ENCODE data around the gene GUK1.
"Not testable (repeated sequence)": the region's sequence is repeated elsewhere in the genome, so short reads cannot be mapped to it uniquely, and the experiment has no call there.

GUK1 gene

GRCh38 chr1:228177183-228177475 lies 37.0 kb downstream of the GUK1 start:
- no peak for DNase-seq (ENCODE audit: low spot score)

DNA sequence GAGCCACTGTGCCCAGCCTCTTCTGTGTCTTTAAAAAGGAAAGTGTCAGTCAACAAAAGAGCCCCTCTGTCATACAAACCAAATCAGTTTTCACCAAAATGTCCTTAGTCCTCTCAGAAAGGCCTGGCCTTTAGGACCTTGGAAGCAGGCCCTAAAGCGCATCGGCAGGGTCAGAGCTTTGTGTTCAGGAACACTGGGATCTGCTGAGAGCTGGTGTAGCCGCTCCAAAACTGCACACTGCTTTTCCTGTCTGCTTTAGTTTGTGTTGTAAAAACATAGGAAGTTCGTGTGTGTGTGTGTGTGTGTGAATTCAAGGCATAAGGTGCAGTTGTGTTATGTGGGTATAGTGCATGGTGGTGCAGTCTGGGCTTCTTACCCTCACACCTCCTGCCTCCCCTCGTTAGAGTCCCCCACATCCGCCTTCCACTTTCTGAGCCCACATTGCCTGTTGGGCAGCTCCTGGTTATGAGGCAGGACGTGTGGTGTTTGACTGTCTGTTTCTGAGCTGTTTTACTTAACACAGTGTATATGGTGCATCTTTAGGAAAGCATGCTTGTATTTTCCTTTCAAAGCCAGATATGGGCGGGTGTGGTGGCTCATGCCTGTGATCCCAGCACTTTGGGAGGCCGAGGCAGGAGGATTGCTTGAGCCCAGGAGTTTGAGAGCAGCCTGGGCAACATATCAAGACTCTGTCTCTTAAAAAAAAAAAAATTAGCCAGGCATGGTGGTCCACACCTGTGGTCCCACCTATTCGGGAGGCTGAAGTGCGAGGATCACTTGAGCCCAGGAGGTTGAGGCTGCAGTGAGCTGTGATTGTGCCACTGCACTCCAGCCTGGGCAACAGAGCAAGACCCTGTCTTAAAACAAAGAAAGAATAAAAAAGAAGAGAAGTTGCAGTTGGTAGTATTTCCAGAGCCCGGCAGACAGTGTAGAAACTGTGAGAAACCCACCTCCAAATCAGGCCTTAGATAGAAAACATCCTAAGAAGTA lies 37.9 kb downstream of the GUK1 start:
- DNase-seq (ENCODE audit: low spot score) = no peak

DNA sequence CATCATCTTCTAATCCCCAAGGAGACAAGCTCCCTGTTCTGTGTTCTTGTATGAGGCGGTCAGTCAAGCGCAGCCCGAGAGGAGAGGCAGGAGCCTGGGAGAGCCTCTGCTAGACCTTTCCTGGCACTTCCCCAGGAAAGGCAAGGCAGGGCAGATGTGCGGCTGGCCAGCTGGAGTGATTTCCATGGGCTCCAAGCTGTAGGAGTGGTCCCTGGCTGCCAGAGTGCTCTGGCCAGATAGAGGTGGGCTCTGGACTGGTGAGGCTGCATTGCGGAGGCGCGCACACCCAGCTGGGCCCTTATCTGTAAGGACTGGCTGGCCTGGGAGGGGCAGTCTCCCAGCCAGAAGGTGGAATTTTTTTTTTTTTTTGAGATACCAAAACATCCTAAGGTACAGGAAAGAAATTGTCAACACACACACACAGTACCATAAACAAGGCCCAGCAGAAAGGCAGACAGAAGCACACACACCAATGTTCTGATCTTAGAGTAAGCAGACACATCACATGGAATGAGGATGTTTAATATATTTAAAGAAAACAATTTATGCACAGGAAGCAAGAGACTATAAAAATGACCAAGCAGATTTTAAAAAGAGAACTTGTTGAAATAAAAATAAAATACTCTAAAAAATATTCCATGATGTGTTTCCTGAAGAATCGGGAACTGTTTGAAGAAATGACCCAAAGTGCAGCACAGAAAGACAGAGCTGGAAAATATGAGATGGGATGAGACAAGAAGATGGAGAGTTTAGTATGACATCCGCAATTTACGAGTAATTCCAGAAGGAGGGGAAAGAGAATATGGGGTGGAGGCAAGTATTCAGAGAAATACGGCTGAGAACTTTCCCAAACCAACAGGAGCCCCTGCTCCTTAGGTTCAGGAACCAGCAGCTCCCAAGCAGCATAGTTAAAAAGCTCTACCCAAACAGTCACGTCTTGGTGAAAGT lies 38.9 kb downstream of the GUK1 start:
- no peak for DNase-seq (ENCODE audit: low spot score)

DNA sequence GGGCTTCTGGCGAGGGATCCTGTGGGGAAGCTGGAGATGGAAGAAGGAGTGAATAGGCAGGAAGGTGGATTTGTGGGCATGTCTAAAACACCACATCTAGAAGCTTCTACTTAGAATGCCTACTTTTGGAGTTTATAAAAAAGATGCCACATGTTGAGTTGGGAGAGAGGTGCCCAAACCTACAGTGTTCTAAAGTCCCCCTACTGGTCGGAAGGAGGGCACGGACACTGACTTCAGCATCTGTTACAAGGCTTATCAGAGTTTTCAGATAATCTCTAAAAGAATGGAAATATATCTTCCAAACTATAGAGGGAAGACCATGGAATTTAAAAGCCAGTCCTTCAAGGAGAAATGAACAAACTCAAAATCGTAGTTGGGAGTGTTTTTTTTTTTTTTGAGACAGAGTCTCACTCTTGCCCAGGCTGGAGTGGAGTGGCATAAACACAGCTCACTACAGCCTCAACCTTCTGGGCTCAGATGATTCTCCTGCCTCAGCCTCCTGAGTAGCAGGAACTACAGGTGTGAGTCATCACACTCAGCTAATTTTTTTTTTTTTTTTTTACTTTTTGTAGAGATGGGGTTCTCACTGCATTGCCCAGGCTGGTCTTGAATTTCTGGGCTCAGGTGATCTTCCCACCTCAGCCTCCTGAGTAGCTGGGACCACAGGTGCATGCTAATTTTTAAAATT lies 40.3 kb downstream of the GUK1 start:
- no peak for DNase-seq (ENCODE audit: low spot score)

GRCh38 chr1:228180959-228181644 lies 41.0 kb downstream of the GUK1 start:
- DNase-seq (ENCODE audit: low spot score) = no peak

DNA sequence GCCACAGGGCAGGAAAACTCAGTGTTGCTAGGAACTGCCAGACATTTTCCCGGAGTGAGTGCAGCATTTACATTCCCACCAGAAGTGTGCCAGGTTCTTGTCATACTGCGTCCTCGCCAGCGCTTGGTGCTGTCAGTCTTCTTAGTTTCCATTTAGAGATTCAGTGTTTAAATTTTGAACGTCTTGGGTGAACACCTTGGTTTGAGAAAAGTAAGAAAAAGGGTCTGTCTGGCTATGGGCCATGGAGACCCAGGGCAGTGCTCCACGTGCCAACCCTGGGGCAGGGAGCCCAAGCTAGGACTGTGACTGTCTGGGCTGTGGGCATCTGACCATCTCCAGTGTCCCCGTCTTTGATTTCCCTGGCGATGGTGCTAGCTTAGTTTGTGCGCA lies 41.6 kb downstream of the GUK1 start:
- DNase-seq (ENCODE audit: low spot score) = no peak

GRCh38 chr1:228182296-228183030 lies 42.4 kb downstream of the GUK1 start:
- DNase-seq (ENCODE audit: low spot score) = no peak

- DNase-seq (ENCODE audit: low spot score) = no peak
Measured at GRCh38 chr1:228184152-228184551, 44.1 kb downstream of the GUK1 start.

DNA sequence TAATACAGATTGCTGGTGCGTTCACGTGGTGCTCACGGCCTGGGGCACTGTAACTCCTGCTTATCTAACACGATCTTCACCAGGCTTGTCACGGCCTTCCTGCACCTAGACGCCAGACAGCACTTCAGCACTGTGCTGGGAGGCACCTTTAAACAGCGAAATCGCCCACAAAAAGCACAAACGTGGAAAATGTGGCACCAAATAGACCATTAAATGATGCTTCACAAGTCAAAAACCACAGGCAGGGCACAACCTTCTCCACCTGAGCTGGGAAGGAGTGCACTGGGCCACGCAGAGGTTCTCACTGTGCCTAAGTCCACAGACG lies 45.5 kb downstream of the GUK1 start:
- no peak for DNase-seq (ENCODE audit: low spot score)

DNA sequence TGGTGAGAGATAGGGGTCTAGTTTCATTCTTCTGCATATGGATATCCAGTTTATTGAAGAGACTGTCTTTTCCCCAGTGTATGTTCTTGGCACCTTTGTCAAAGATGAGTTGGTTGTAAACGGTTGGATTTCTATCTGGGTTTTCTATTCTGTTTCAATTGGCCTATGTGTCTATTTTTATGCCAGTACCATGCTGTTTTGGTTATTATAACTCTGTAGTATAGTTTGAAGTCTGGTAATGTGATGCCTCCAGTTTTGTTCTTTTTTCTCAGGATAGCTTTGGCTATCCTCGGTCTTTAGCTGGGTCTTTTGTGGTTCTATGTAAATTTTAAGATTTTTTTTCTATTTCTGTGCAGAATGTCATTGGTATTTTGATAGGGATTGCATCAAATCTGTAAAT lies 48.2 kb downstream of the GUK1 start:
- not testable (repeated sequence) for DNase-seq (ENCODE audit: low spot score)

- no peak for DNase-seq (ENCODE audit: low spot score)
Measured at GRCh38 chr1:228190182-228190581, 50.1 kb downstream of the GUK1 start.

DNA sequence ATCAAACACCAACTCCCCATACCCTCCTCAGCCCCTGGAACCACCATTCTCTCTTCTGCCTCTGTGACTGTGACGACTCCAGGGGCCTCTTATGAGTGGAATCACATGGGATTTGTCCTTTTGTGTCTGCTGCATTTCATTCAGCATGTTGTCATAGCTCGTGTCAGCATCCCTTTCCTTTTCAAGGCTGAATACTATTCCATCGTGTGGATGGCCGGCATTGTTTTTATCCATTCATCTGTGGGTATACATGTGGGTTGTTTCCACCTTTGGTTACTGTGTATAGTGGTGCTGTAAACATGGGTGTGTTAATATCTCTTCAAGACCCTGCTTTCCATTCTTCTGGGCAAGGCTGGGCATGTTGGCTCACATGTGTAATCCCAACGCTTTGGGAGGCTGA lies 50.7 kb downstream of the GUK1 start:
- no peak for DNase-seq (ENCODE audit: low spot score)

- no peak for DNase-seq (ENCODE audit: low spot score)
Measured at GRCh38 chr1:228194436-228194835, 54.4 kb downstream of the GUK1 start.

DNA sequence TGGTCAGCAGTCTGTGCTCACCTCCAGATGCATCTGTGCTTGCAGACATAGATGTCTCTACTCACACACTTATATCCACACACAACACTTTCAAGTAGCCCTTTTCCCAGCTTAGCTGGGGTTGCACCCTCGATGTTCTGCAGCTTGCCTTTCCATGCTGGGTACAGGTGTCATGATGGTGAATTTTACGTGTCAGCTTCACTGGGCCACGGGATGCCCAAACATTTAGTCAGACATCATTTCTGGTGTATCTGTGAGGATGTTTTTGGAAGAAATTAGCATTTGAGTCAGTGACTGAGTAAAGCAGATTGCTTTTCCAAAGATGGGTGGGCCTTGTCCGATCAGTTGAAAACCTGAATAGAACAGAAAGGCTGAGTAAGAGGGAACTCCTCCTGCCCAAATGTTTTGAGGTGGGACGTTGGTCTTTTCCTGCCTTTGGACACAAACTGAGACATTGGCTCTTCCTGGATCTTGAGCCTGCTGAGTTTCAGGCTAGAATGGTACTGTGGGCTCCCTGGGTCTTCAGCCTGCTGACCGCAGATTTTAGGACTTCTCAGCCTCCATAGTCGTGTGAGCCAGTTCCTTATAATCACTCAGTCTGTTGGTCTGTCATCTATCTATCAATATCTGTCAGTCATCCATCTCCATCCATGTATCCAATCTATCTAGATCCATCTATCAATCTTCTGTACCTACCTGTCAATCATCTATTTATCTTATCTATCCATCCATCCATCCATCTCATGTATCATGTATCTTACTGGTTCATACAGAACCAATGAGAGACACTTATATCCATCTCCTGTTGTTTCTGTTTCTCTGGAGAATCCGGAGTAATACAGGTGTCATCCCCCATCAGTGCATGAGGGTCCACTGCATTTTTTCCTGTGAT lies 55.1 kb downstream of the GUK1 start:
- no peak for DNase-seq (ENCODE audit: low spot score)

DNA sequence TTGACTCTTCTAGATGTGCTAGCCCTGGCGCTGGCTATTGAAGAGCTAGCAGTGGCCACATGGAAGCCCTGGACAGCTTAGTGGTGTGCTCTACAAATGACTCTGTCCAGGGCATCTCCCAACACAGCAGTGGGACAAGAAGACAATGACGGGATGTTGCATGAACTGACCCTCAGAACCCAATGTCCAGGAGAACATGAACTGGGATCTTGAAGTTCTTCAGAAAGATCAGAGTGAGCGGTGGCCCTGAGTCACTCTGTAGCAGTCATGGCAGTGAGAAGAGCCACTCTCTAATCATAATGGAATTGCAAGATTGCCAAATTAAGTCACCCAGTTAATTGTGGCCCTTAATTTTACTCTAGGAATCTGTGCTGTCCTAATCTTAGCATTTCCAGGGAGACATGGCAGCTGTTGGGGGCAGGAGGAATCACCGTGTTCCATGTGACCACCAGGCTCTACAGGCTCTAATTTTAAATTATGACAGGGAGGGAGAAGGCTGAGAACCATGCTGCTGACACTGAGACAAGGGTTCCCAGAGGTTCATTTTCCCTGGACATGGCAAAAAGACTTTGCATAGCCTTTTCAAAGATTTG lies 57.6 kb downstream of the GUK1 start:
- no peak for DNase-seq (ENCODE audit: low spot score)
